Colon (tissue), 2 donors: ENCODE data around the gene HAGHL.
"Not testable (repeated sequence)": the region's sequence is repeated elsewhere in the genome, so short reads cannot be mapped to it uniquely, and the experiment has no call there.

Source experiments
- FAIRE-seq: peaks from 2 replicates; lab custom pipeline; 2012; peaks lifted over from hg19 to GRCh38; lab: Jason Lieb, UNC
- donor health status: control.
- donor health status: control.

The HAGHL gene

GRCh38 chr16:772959-773358, 46.1 kb downstream of the HAGHL start:
- no peak for FAIRE-seq

DNA sequence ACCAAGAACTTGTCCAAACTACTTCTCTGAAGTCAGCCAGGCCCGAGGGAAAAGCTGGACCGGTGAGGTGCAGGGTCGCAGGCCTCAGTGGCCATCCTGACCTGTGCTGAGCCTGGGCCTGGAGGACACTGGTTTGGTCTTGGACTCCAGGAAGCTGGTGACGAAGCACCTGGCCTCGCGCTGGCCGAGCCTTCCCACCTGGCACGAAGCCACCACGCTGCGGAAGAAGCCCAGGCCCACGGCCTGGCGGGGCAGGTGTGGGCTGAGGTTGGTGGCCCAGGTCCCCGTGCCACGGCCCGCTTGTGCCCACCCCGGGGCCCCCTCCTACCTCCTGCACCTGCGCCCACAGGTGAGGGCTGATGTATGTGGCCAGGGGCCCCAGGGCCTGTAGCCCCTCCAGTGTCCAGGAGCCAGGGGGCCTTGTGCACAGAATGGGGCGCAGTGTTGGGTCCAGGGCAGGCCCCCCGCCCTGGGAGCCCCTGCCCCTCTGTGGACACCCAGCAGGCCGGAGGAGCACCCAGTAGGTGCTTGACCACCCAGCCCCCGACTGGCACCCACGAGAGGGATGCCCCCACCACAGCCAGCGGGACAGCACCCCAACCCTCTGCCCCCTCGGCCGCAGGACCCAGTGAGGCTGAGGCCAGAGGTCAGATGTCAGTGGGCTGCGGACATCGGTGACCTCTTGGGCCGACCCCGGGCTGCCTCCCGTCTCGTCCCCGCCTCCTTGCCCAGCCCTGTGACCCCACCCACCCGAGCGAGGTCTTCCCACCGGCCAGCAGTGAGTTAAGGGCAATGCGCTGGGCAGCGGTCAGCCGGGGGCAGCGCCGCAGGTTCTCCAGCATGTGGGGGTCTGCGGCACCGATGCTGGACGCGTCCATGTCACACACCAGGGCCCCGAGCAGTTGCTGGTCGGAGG, 47.4 kb downstream of the HAGHL start:
- no peak for FAIRE-seq

- FAIRE-seq, result no peak
Measured at GRCh38 chr16:775236-775796, 48.4 kb downstream of the HAGHL start.

DNA sequence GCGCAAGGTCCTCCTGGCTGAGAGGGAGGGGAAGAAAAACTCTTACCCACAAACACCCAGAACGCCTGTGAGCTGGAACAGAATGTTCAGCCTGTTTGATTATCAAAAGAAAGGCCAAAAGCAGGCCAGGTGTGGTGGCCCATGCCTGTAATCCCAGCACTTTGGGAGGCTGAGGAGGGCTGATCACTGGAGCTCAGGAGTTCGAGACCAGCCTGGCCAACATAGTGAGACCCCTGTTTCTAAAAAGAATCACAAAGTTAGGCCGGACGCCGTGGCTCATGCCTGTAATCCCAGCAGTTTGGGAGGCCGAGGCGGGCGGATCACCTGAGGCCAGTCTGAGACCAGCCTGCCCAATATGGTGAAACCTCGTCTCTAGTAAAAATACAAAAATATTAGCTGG, 49.4 kb downstream of the HAGHL start:
- not testable (repeated sequence) for FAIRE-seq

GRCh38 chr16:776824-777223, 49.9 kb downstream of the HAGHL start:
- FAIRE-seq, result no peak

DNA sequence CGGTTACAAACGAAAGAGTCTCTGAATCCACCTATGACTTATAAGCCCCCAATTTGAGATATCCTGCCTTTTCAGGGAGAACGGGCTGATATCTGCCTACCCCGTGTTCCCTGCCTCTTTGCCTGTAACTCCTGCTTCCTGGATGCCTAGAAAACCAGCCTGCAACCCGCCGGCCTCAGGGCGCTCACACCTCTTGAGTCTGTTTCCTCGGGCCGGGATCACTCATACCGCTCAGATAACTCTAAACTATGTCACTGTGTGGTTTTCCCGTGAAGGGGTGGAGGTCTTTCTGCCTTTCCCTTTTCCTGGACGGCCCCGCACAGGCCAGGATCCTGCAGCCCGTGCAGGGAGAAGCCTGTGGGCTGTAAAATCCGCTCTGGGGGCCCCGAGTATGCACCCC, 50.9 kb downstream of the HAGHL start:
- FAIRE-seq, result no peak

DNA sequence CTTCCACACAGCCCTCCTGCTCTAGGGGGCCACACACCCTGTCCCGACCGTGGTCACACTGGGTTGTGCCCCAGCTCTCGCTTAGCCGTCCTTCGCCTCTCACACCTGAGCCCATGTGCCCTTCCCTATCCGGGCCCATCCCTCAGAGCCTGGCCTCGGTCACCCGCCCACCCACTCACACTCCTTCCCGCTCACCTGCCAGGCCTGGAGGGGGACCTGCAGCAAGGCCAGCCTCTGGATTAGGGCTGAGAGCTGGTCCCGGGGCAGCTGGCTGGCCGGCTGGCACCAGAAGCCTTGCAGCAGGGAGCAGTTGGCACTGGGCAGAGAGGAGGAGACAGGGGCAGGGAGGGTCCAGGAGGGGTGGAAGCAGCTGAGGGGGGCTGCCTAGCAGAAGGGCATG, 51.5 kb downstream of the HAGHL start:
- no peak for FAIRE-seq

DNA sequence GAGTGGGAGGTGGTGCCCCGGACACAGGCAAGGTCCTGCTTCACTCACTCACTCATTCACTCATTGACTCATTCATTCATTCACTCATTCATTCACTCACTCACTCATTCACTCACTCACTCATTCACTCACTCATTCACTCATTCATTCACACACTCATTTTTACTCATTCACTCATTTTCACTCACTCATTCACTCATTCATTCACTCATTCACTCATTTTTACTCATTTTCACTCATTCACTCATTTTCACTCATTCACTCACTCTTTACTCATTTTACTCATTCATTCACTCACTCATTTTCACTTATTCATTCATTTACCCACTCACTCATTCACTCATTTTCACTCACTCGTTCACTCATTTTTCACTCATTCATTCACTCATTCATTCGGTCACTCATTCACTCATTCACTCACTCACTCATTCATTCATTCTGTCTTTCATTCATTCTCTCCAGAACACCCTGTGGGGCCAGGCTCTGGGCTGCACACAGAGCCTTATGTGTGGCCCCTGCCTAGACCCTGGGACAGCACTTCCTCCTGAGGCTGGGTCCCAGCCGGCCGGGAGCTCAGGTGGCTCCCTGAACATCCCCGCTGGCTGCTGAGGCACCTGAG, 52.1 kb downstream of the HAGHL start:
- FAIRE-seq, result no peak
